Activated CD4-positive, alpha-beta T cell treated with anti-CD3 and anti-CD28 coated beads, Interleukin-2, amount 50 U/mL, for 4 hours (primary cell): ENCODE data around the gene BHLHE23.

ENCODE experiments used
- DNase-seq, 2 experiments: peaks; one replicate each; pipeline ENCODE4 v3.0.0-alpha.2; 2020

BHLHE23 gene

DNA sequence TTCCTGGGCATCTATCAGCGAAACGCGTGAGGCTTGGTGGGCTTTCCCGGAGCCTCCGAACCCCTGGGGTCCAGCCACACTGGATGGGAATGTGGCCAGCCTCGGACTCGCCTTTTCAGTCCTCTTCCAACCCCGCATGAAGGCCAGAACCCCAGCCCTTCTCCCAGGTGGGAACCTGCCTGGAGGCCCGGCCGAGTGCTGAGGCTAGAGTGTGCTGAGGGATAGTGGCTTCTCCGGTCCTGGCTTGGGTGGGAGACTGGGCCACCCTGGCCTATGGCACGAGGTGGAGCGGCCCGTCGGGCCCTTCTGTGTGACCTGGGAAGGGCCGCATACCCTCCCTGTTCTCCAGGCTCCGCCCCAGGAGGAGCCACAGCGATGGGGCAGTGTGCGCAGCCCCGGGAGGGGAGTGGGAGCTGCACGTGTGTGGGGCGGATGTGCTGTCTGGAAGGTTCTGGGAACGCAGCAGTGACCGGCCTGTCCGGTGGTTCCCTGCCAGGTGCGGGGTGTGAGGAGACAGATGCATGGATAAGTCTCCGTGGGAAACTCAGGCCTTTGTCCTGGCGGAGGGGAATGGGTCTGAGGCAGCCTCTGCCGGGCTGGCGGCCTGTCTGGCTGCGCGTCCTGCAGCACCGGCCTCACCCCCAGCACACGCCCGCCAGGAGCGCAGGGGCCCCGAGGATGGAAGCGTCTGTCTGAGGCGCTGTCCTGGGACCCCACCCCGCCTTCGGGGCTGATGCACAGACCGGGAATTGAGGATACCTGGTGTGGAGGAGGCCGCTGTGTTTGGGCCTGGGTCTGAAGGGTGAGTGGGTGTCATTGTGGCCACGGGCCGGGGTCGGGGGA is 1.1 kb upstream of the BHLHE23 start:
- DNase-seq: no peak

DNA sequence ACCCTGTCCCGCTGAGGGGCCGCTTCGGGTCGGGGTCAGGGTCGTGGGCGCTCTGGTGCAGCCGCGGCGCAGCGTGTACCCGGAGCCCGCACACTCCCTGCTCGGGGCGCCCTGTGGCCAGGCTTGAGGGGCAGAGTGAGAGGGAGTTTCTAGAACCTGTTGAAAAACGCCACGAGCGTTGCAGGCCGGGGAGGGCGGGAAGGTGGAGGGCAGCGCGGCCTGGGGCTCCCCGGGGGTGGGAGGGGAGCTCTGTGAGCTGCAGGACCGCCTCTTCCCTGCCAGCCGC is 539 bp upstream of the BHLHE23 start:
- no peak for DNase-seq

DNA sequence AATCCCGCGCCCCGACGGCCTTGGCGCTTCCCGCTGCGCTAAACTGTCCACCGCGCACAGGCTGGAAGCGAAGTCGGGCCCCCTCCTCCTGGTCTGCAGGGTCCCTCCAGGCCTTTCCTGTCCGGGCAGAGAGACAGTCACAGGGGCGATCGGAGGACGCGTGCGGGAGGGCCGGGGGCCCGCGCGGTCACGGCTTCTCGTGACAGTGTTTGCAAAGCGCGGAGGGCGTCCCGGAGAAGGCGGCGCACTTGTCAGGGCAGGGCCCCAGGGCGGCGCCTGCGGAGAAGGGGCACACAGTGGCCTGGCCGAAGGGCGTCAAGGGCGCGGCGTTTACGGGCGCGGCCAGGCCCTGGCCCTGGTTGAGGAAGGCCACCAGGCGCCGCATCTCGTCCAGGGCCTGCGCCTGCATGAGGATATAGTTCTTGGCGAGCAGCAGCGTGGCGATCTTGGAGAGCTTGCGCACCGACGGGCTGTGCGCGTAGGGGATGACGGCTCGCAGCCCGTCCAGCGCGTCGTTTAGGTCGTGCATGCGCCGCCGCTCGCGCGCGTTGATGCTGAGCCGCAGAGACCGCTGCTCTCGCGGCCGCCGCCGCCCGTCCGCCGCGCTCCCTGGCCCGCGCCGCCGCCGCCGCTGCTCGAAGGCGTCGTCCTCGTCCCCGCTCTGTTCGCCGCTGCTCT is 763 bp downstream of the BHLHE23 start:
- no peak for DNase-seq

DNA sequence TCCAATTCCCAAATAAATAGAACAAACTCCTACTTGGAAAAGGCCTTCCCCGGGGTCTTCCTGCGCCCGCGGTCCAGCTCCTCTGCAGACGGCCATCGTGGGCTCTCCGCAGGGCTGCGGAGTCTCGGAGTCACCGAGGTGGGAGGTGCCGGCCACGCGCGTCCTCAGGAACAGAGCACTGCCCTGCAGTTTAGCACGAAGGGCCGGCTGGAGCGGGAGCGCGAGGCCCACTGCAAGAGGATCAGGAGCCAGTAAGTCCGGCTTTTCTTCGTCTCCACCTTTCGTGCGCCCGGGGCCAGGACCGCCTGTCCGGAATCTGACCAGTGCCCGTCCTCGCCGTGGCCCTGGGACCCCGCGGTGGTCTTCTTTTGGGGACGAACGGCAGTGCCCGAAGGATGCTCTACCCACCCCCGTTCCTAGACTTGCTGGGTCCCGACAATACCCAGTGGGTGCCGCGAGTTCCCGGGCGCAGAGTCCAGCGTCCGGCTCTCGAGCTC is 1.4 kb downstream of the BHLHE23 start:
- DNase-seq: no peak

DNA sequence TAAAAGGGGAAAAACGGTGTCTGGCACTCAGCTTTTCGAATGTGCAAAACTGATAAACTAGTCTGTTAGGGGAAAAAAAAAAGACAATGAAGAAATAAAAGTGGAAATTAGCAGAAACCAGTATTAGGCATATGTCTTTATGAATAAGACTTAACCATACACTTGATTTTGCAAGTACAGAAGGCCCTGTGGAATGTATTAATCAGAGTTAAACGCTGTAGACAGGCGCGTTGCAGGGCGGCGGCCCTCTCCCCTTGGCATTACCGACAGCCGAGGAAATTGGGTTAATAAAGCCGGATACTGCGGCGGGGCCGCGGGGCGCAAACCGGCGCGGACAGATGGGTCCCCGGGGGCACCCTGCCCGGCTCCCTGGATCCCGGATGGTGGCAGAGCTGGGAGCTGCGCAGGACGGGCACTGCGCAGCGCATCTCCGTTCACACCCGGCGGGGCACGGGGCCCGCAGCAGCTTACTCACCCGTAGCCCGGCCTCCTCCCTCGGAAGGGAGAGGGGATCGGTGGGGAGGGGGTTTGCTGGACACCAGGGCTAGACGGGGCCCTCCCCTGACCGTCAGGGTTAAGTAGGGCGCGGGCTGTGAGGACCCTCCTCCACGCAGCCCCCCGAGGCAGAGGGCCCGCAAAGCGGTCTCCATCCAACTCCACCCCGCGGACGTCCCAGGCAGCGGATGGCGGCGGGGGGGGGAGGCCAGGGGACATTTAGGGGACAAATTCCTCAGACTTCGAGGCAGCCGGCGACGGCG is 2.0 kb downstream of the BHLHE23 start:
- no peak for DNase-seq

DNA sequence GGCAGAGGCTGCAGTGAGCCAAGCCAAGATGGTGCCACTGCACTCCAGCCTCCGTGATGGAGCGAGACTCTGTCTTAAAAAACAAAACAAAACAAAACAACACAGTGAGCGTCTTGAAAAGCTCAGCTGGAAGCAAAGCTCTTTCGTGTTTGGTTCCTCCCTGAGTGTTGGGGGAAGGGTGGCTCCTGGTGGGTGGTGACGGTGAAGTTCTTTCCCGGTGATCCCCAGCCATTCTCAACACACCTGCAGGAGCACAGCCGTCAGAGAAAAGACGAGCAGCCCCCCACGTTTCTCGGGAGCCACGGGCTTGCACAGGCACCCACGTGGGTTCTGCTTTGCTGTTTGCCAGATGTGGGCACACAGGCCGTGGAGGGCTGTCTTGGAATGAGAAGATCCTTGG is 3.2 kb downstream of the BHLHE23 start:
- no peak for DNase-seq

DNA sequence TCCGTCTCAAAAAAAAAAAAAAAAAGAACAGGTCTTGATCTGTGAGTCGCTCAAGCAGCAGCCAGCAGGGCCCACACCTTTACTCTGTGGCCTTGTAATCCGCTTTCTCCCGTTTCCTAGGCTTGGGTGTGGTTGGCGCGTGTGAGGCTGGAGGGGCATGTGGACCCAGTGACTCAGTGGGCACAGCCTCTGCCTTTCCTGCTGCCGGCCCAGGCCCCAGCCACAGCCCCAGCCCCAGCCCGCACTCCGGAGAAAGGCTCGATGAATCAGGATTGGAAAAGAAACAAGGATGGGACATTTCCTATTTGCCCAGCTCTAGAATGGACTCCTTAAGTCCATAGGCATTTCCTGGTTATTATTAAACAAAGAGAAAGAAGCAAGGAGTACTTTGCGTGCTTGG is 4.3 kb downstream of the BHLHE23 start:
- no peak for DNase-seq

DNA sequence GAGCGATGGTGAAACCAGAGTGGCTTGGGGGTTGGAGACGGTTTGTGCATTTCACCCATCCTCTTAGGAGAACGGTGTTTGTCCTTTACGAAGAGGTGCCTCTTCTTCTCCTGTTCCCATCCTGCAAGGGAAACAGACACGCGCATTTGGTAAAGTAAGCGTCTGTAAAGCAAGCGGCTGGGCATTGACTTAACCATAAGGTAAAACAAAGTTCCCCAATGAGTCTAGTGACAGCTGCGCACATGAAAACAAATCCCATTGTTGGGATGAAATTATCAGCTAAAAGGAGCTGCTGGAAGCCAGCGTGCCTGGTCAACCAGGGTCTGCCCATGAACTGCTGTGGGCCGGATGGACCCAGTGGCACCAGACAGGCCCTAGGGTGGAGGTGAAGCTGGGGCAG is 5.8 kb downstream of the BHLHE23 start:
- DNase-seq: no peak

DNA sequence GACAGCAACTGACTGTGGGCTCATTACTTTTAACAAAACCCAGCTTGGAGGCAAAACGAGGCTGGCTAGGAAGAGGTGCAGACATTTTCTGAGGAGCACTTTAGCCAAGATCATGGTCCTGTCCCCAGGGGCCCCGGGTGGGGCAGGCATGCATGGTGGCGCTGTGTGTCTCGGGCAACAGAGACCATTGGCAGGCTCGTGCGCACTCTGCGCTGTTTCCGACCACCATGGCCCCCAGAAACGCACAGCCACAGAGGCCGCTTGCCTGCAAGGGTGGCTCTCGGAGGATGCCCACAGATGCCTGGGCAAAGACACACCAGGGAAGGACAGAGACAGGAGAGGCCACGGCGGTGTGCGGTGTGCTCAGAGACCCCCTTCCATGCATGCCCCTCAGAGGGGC is 6.7 kb downstream of the BHLHE23 start:
- no peak for DNase-seq

DNA sequence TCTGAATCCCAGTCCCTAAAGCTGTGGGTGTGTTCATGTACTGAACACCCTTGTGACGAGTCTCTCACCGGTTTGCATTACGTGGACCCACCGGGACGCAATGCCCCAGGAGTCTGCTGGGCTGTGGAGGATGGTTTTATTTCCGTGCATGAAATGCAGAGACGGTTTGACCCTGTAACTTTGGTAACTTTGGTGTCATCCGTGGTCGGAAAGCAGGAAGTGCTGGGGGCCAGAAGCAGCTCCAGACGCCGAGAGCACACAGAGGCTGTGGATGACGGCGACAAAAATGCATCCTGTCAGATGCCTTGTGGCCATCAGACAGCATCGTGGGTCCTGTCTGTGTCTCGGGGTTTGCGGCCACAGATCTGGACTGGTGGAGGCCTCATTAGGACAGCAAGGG is 7.2 kb downstream of the BHLHE23 start:
- DNase-seq: no peak

DNA sequence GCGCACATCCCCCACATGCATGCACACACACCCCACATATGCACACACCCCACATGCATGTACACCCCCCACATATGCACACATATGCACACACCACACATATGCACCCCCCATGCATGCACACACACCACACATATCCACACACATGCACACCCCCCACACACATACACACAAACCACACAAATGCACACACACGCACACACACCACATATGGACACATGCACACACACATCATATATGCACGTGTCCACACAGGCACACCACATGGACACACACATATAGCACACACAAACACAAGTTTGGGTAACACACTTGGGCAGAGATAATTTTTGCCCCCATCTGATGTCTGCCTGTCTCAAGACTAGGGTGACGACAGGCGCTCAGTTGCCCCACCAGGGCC is 8.3 kb downstream of the BHLHE23 start:
- DNase-seq: no peak

DNA sequence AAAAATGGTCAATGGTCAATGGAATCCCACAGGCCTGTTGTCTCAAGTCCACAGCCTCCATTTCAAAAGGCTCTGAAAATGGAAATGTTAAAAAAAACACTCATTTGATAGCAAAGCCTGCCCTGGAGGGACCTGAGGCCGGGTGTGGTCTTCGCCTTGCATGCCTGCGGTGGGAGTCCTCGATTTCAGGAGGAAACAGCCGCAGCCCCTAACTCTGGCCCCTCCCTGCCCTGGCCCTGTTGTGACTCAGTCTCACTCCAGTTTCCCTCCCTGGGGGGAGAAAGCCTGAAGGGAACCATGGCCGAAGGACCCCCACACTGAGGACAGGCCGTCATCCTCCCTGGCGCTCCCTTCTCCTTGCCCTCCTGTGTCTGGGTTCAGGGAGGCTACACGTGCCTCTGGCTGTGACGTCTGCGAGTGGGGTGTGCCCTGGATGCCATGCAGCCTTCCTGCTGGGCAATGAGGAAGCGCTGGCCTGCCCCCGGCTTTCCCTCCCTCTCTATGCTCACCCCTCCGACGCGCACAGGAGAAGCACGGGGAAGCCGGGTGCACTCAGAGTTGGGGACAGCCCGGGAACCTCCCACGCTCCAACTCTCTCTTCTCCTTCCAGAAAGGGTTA is 9.2 kb downstream of the BHLHE23 start:
- DNase-seq: no peak

DNA sequence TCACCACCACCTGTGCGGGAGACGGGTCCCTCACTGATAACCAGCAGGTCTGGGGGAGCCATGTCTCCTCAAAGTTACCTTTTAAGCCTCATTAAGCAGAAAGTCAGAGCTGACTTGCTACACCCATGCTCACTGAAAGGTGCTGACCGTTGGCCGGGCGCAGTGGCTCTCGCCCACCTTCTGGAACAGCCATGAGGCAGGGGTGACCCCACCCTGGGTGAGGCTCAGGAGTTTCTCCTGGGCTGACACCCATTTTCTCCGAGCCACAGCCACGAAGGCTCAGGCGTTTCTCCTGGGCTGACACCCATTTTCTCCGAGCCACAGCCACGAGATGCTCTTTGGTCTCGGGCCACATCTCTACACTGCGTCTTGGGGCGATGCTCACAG is 10.2 kb downstream of the BHLHE23 start:
- no peak for DNase-seq

DNA sequence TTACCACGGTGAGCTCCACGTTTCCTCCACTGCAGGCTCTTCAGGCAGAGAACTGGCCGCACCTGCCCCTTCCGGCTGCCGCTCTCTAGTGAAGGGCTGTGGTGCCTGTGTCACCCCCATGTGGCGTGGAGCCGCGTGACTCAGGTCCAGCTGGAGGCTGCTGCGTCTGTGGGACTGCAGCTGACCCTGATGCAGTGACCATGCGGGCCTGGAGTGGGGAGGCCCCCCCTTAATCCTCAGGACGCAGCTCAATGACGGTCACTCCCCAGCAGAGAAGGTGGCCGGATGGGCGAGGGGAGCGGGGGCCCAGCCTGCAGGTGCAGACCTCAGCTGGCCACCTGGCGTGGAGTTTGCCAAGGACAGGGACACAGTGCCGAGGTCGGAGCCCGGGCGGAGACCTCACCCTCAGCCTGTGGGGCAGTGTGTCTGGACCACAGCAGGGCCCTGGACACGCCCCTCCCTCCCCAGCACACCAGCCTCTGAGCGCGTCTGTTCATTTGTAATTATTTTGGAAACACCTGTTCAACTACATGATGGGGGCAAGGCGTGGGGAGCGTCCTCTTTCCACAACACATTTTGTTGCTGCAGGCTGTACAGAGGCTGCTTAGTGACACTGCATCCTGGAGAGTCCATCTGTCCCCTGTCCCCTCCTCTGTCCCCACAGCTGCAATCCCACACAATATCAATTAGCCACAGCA is 10.7 kb downstream of the BHLHE23 start:
- DNase-seq: no peak

DNA sequence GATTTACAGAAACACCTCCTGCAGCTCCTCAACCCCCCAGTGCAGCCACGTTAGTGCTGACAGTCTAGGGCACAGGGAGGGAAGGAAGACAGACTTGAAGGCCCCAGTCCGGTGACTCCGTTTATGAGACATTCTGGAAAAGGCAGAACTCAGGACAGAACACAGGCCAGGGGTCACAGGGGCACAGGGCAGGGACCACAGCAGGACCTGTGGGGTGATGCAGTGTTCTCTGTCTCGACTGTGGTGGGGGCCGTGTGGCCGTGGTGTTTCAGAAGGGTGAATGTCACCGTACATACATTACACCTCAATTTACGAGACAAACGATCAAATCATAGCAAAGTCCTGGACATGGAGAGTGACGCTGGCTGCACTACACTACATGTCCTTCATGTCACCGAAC is 11.3 kb downstream of the BHLHE23 start:
- DNase-seq: no peak

DNA sequence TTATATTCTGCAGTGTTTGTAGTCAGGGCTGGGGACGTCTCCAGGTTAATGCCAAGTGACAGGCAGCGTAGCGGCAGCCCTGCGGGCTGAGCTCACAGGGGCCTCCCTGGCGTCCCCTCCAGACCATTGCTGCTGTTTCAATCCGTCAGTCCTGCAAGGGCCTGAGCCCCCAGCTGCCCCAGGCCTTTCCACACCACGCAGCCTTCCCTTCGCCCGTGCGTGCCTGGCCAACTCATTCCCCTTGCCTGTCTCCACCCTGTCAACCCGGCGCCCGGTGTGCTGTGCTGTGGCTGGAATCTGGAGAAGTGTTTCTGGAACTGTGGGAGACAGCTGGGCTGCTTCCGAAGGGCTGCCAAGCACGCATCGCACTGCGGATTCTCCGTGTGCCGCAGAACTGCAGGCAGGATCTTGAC is 11.9 kb downstream of the BHLHE23 start:
- no peak for DNase-seq

DNA sequence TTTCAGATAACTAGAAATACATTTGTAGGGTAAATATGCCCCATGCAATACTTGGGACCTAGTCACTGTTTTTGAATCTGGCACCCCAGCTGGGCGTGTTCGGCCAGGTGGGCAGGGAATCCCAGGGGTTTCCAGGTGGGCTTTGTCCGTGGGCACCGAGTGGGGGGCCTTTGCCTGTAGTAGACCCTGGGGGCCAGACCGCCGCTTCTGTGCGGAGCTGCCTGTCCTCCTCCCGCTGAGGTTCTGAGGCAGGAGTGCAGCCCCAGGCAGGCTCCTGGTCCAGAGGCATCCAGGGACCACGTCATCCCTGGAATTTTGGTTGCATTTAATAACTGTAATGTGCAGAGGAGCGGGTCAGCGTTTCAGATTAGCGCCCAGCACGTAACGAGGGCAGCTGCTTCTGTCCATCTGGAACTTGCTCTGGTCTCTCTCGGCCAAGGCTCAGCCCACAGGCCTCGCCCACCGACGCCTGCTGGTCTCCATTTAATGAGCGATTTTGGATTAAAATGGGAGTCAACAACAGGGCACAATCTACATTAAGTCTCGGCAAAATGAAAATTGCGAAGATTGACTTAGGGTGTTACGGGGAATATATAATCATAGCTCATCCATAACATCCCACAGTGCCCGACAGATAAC is 12.8 kb downstream of the BHLHE23 start:
- no peak for DNase-seq

DNA sequence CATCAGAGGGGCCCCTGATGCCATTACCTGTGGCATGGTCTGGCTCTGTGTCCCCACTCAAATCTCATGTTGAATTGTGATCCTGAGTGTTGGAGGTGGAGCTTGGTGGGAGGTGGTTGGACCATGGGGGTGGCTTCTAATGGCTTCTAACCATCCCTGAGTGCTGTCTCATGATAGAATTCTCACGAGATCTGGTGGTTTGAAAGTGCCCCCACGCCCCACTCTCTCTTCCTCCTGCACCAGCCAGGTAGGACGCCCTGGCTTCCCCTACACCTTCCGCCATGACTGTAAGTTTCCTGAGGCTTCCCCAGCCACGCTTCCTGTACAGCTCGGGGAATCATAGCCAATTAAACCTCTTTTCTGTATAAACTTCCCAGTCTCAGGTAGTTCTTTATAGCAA is 14.9 kb downstream of the BHLHE23 start:
- no peak for DNase-seq

DNA sequence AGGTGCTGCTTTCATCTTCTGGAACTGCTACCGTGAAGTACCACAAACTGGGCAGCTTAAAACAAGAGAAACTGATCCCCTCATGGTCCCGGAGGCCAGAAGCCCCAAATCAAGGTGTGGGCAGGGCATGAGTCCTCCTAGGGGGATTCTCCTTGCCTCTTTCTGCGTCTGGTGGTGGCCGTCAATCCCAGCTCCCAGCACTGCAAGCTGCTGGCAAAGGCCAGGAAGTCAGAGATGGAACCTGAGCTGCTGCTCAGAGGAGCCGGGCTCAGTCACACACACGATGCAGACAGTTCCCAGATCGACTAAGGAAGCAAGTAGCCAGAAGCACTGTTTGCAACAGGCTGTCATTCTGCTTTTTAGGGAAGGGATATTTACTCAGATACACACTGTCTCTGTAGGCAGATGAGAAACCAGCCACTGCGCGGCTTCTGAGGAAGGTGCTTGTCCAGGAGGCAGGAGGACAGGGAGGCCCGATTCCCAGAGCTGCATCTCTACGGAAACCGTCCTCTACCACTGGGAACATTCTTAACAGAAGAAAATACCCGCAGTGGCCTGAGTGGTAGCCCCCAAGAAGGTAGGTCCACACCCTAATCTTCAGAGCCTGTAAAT is 15.5 kb downstream of the BHLHE23 start:
- no peak for DNase-seq

DNA sequence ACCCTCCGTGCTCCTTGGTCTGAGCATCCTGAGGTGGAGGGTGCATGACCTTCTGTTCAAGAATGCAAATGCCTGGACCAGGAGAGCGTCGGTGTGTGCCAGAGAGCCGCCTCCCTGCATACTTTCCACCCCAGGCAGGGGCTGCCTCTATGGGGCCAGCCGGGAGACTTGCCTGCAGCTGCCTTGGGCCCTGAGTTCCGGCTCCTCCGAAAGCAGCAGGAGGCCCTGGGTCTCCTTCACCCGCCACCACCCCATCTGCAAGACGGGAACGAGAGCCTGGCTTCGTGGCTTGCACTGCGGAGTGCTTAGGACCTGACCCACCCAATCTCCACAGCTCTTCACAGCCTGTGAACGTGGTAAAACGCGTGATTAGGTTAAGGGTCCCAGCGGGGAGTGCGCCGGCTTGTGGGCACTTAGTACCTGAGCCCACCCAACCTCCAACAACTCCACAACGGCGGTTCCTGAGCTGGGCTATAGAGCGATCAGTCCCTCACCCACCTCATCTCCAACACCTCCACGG is 16.4 kb downstream of the BHLHE23 start:
- no peak for DNase-seq

DNA sequence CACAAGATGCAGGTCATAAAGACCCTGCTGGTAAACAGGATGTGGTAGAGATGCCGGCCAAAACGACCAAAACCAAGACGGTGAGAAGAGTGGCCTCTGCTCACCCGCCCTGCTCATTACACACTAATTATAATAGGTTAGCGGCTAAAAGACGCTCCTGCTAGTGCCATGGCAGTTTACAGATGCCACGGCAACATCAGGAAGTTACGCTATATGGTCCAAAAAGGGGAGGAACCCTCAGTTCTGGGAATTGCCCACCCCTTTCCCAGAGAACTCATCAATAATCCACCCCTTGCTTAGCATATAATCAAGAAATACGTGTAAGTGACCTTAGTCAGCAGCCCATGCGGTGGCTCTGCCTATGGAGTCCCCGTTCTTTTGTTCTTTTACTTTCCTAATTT is 17.6 kb downstream of the BHLHE23 start:
- DNase-seq: no peak

DNA sequence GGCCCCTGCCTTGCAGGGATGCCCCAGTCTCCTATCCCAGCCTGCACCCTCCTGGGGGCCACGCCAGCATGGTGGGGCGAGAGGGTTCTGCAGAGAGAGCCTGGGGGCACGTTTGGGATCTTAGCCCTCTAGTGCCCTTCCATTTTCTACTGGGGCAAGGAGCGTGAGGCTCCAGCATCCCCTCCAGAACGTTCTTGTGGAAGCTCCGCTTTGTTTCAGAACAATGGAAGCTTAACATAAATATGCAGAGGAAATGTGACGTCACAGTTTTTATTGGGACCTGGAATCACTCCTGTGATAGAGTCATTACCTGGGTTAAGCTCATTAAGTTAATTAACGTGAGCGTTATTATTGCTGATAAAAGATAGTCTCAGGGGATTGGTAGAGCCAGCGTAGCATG is 19.6 kb downstream of the BHLHE23 start:
- DNase-seq: no peak
